NCI-H526 (cell line): ENCODE measurements around the gene ACTRT2.

ENCODE experiments used
- DNase-seq, 2 experiments: peaks; one replicate each; lab custom pipeline; 2025; lab: John Stamatoyannopoulos, UW

Gene ACTRT2

GRCh38 chr1:3053986-3054385 is 32.7 kb downstream of the ACTRT2 start:
- DNase-seq = no peak

- DNase-seq = no peak
These were observed 33.2 kb downstream of the ACTRT2 start for GRCh38 chr1:3054474-3054873.

- DNase-seq = no peak
These were observed 33.8 kb downstream of the ACTRT2 start for GRCh38 chr1:3055051-3055450.

GRCh38 chr1:3056641-3057040 is 35.4 kb downstream of the ACTRT2 start:
- DNase-seq = no peak

GRCh38 chr1:3058263-3059030 is 37.2 kb downstream of the ACTRT2 start:
- no peak for DNase-seq

GRCh38 chr1:3060127-3060526 is 38.9 kb downstream of the ACTRT2 start:
- DNase-seq = no peak

GRCh38 chr1:3060601-3061551 is 39.6 kb downstream of the ACTRT2 start:
- DNase-seq = no peak

GRCh38 chr1:3061566-3061965 is 40.3 kb downstream of the ACTRT2 start:
- no peak for DNase-seq

GRCh38 chr1:3061981-3062615 is 40.8 kb downstream of the ACTRT2 start:
- DNase-seq = no peak

GRCh38 chr1:3062616-3063378 is 41.5 kb downstream of the ACTRT2 start:
- DNase-seq = no peak

- no peak for DNase-seq
These were observed 42.4 kb downstream of the ACTRT2 start for GRCh38 chr1:3063379-3064295.

- no peak for DNase-seq
These were observed 43.1 kb downstream of the ACTRT2 start for GRCh38 chr1:3064296-3064850.

GRCh38 chr1:3064901-3065300 is 43.6 kb downstream of the ACTRT2 start:
- no peak for DNase-seq

- no peak for DNase-seq
These were observed 44.1 kb downstream of the ACTRT2 start for GRCh38 chr1:3065396-3065795.

GRCh38 chr1:3065797-3066196 is 44.5 kb downstream of the ACTRT2 start:
- DNase-seq = no peak

- DNase-seq = no peak
These were observed 45.0 kb downstream of the ACTRT2 start for GRCh38 chr1:3066250-3066711.

- DNase-seq = no peak
These were observed 45.6 kb downstream of the ACTRT2 start for GRCh38 chr1:3066826-3067225.

GRCh38 chr1:3067301-3067670 is 46.0 kb downstream of the ACTRT2 start:
- DNase-seq = no peak

- no peak for DNase-seq
These were observed 46.6 kb downstream of the ACTRT2 start for GRCh38 chr1:3067671-3068563.
